NOMO-1 (cell line): ENCODE data around the gene UGDH.

Experiments
- DNase-seq, 2 experiments: peaks; one replicate each; lab custom pipeline; 2025; ENCODE audit not compliant: unreplicated experiment in 2 of 2; lab: John Stamatoyannopoulos, UW

Gene UGDH

DNA sequence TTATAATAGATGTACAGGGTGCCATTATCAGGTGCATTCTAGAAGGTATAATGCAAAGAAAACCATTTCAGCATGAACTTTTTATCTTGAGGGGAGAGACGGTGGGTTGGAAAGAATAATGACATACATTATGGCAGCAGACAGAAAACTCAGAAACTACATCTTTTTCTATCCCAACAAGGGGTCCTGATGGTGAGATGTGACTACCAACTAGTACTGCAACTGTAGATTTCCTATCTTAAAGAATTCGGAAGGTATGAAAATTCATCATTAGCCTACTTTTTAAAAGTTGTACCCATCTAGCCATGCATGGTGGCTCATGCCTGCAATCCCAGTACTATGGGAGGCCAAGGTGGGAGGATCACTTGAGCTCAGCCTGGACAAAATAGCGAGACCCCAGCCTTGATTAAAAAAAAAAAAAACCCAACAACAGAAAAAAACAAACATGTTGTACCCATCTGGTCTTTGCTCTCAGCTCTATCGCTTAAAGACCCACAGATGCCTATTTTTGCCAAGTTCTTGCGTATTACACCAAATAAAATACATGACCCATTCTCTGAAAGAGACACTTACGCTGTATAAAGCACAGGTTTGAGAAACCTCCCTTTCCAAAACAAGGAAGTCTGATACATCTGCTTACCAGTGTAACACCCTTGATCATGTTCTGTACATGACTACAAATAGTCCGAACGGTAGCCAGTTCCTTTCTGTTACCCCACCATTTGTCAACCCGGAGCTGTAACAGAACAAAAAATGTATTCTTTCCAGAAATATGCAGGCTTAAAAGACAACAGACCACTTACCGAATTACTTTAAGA is 70.1 kb downstream of the UGDH start:
- DNase-seq = peak in 1 of 2 experiments; percentile 28

GRCh38 chr4:39455486-39455885 is 71.8 kb downstream of the UGDH start:
- no peak for DNase-seq

DNA sequence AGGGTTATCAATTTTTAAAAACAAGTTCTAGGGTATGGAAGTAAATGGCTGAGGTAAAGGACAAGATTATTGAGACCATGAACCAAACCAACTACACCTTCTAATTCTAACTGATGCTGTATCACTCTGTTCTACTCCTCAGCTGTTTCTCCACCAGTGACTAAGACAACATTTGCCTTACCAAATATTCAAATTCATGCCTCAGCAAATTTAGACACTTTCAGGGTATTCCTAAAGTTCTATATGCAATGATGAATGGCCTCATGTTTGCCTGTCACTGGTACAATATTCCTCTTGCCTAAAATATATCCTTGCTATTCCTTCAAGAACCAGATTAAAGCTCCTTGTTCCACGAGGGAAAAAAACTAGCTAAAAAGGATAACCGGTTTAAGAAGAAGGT is 73.5 kb downstream of the UGDH start:
- no peak for DNase-seq

- DNase-seq = no peak
Observed at GRCh38 chr4:39452860-39453587, 74.2 kb downstream of the UGDH start.

DNA sequence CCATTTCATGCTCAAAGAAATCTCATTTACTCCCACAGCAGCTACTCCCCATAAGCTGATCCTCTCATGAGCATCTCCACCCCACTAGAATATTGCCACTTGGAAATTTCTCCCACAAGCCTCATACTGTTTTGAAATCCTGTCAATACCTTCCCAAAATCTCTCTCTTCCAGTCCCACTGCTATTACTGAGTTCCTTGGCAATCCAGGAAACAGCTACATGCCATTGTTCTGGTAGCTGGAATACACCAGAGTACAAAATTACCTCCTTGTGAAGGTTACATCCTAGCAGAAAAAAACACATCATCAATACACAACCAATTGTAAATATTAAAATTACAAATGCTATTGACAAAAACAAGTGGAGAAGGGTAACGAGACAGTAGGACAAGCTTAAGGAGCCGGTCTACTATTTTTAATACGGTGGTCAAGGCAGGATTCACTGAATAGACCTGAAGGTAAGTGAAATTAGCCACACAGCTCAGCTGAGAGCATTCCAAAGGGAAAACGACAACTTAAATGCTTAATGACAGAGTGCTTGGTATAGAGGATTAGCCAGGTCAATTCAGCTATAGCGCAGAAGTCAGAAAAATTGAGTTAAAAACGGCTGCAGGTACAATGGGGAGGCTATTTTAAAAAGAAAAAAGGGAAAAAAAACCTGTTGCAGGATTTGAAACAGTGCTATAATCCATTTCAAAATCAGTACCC is 74.9 kb downstream of the UGDH start:
- DNase-seq = no peak

GRCh38 chr4:39451423-39452023 is 75.7 kb downstream of the UGDH start:
- no peak for DNase-seq

- no peak for DNase-seq
Observed at GRCh38 chr4:39450618-39451017, 76.6 kb downstream of the UGDH start.
